ENCODE data around the gene PRSS8. TPM values are rescaled to one million over a fixed set of nuclear protein-coding genes. Genes with fewer than 3 reads are reported as not detected.
"Not testable (repeated sequence)": the region's sequence is repeated elsewhere in the genome, so short reads cannot be mapped to it uniquely, and the experiment has no call there.

Gene PRSS8
- total RNA-seq = not detected

GRCh38 chr16:31135535-31136286, at the start of gene PRSS8:
Gene PRSS8 (minus strand): TSS chr16:31135727. CDS start chr16:31135498, 229 bp downstream.
- DNase-seq = no peak

GRCh38 chr16:31184888-31185287, 49.4 kb upstream of the PRSS8 start:
- no peak for DNase-seq

GRCh38 chr16:31183432-31184428, 48.2 kb upstream of the PRSS8 start:
- no peak for DNase-seq

- no peak for DNase-seq
These were observed 46.9 kb upstream of the PRSS8 start for GRCh38 chr16:31182391-31182790.

GRCh38 chr16:31181102-31181830, 45.7 kb upstream of the PRSS8 start:
- DNase-seq = no peak

- DNase-seq = peak; percentile 92
These were observed 44.4 kb upstream of the PRSS8 start, which contains the start of gene FUS for GRCh38 chr16:31179747-31180459. Gene FUS (plus strand): TSS chr16:31180139. CDS start chr16:31180215, 76 bp downstream.

- DNase-seq = no peak
These were observed 43.8 kb upstream of the PRSS8 start for GRCh38 chr16:31179219-31179746.

GRCh38 chr16:31177136-31177535, 41.6 kb upstream of the PRSS8 start:
- peak; percentile 29 for DNase-seq

GRCh38 chr16:31170048-31170447, 34.5 kb upstream of the PRSS8 start:
- DNase-seq = not testable (repeated sequence)

- DNase-seq = no peak
These were observed 33.3 kb upstream of the PRSS8 start for GRCh38 chr16:31168848-31169247.

GRCh38 chr16:31167315-31167714, 31.8 kb upstream of the PRSS8 start:
- DNase-seq = no peak

- no peak for DNase-seq
These were observed 21.6 kb upstream of the PRSS8 start for GRCh38 chr16:31157136-31157535.

GRCh38 chr16:31150976-31151375, 15.4 kb upstream of the PRSS8 start:
- DNase-seq = not testable (repeated sequence)

GRCh38 chr16:31149894-31150890, 14.7 kb upstream of the PRSS8 start, which contains the start of gene PRSS36:
Gene PRSS36 (minus strand): TSS chr16:31150066. CDS start chr16:31150035, 31 bp downstream.
- DNase-seq = no peak

GRCh38 chr16:31149332-31149731, 13.8 kb upstream of the PRSS8 start:
- no peak for DNase-seq

GRCh38 chr16:31148896-31149295, 13.4 kb upstream of the PRSS8 start:
- DNase-seq = no peak

GRCh38 chr16:31148281-31148728, 12.8 kb upstream of the PRSS8 start:
- DNase-seq = no peak

- DNase-seq = no peak
These were observed 12.0 kb upstream of the PRSS8 start for GRCh38 chr16:31147574-31147973.

- DNase-seq = no peak
These were observed 10.0 kb upstream of the PRSS8 start for GRCh38 chr16:31145398-31145990.

- DNase-seq = not testable (repeated sequence)
These were observed 8.9 kb upstream of the PRSS8 start for GRCh38 chr16:31144418-31144817.

Data from effector CD4-positive, alpha-beta T cell (primary cell).